Activated CD4-positive, alpha-beta T cell treated with anti-CD3 and anti-CD28 coated beads, Interleukin-2, amount 10 ng/mL, durations not matched to agents 24 days and 14 days (primary cell): ENCODE measurements around the gene DRG2. TPM values are rescaled to one million over a fixed set of nuclear protein-coding genes. Genes with fewer than 3 reads are reported as not detected.

Experiments
- DNase-seq: peaks from one replicate; pipeline ENCODE4 v3.0.0; 2022
- H3K27ac Mint-ChIP-seq: one replicate; pipeline ENCODE4 v1.8.0; 2022; ENCODE audit warnings: mild to moderate bottlenecking, mixed read lengths
- H3K27me3 Mint-ChIP-seq: one replicate; pipeline ENCODE4 v1.8.0; 2022; ENCODE audit warnings: mixed read lengths
- H3K36me3 Mint-ChIP-seq: one replicate; pipeline ENCODE4 v1.8.0; 2022; ENCODE audit warnings: low read depth, mild to moderate bottlenecking, mixed read lengths
- H3K4me1 Mint-ChIP-seq: one replicate; pipeline ENCODE4 v1.8.0; 2021; ENCODE audit warnings: mixed read lengths
- H3K4me3 Mint-ChIP-seq: one replicate; pipeline ENCODE4 v1.8.0; 2022; ENCODE audit warnings: mild to moderate bottlenecking, moderate library complexity, mixed read lengths
- H3K9me3 Mint-ChIP-seq: one replicate; pipeline ENCODE4 v1.8.0; 2021; ENCODE audit warnings: mixed read lengths
- intact Hi-C: fragments of 100-400 bp; cut with micrococcal nuclease; formaldehyde crosslinking; loops from one replicate; pipeline ENCODE4 v1.15.1; 2023
- total RNA-seq: library from RNA; stranded (reverse); gene quantifications from 2 replicates; pipeline ENCODE4 v1.2.3, GENCODE V29; 2022

The DRG2 gene
- total RNA-seq, 1 donor from 2014 or later, result 60.8 TPM

- Mint-ChIP-seq H3K27me3 (no peaks in the 10 kb centered on the region), H3K27ac (no peak overlapping the region), H3K4me3 (no peak overlapping the region), H3K4me1 (no peaks in the 10 kb centered on the region), H3K36me3 (no peaks in the 10 kb centered on the region), H3K9me3 (peaks cover 5% of the 10 kb centered on the region)
- intact Hi-C loops, result no loop called here
- no peak for DNase-seq
These were observed 27.8 kb downstream of the DRG2 start for GRCh38 chr17:18115517-18115916.

DNA sequence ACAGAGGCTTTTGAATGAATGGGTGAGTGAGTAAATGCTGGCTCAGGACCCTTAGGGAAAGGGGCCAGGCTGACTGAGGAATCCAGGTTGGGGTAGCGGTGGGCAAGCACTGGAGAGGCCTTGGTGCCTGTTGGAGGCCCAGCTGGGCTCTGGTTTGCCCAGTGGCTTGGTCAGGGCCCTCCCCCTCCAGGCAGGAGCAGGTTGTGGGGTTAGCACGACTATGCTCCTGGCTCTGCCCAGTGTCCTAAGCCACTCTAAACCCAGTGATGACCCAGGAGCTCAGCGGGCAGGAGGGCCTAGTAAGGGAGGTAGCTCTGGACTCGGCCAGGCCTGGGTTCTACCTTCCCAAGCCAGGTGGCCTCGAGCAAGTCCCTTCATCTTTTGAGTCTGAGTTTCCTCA is 28.3 kb downstream of the DRG2 start:
- Mint-ChIP-seq H3K27ac (no peak overlapping the region), H3K4me1 (no peaks in the 10 kb centered on the region), H3K36me3 (no peaks in the 10 kb centered on the region), H3K27me3 (no peaks in the 10 kb centered on the region), H3K4me3 (no peak overlapping the region), H3K9me3 (peaks cover 5% of the 10 kb centered on the region)
- no peak for DNase-seq
- intact Hi-C loops, result no loop called here

- DNase-seq, result no peak
- H3K4me1 Mint-ChIP-seq, result no peaks in the 10 kb centered on the region
- intact Hi-C loops, result no loop called here
- H3K27me3 Mint-ChIP-seq, result no peaks in the 10 kb centered on the region
- no peak overlapping the region for H3K27ac Mint-ChIP-seq
- H3K4me3 Mint-ChIP-seq, result no peak overlapping the region
- H3K36me3 Mint-ChIP-seq, result no peaks in the 10 kb centered on the region
- H3K9me3 Mint-ChIP-seq, result peaks cover 5% of the 10 kb centered on the region
These were observed 29.8 kb downstream of the DRG2 start for GRCh38 chr17:18117533-18117932.

DNA sequence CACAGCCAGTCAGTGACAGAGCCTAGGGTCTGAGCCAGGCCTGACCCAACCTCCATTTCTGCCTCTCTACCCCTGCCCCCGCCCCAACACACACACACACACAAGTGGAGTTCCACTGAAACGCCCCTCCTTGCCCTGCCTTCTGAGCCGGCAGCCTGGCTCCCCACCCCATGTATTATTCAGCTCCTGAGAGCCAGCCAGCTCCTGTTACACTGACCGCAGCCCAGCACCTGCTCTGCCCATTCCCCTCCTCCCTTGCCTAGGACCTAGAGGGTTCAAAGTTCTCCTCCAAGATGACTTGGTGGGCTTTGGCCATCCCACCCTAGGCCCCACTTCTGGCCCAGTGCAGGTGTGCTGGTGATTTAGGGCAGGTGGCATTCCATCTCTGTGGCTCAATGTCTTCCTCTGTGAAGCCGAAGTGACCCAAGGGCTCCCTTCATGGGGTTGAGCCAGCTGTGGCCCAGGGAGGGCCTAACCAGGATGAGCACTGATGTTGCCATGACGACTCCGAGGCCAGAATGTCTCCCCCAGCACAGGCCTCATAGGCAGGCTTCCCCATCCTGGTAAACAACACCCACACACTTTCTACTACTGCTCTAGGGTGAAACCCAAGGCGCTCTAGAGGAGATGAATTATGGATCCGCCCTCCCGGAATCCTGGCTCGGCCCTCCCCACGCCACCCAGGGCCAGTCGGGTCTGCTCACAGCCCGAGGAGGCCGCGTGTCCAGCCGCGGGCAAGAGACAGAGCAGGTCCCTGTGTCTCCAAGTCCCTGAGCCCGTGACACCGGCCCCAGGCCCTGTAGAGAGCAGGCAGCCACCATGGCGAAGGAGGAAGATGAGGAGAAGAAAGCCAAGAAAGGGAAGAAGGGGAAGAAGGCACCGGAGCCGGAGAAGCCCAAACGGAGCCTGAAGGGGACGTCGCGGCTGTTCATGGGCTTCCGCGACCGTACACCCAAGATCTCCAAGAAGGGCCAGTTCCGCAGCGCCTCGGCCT is 30.5 kb downstream of the DRG2 start:
- no peak for DNase-seq
- no peaks in the 10 kb centered on the region for H3K27me3 Mint-ChIP-seq
- H3K9me3 Mint-ChIP-seq, result peaks cover 5% of the 10 kb centered on the region
- no peak overlapping the region for H3K4me3 Mint-ChIP-seq
- intact Hi-C loops, result no loop called here
- no peak overlapping the region for H3K27ac Mint-ChIP-seq
- H3K36me3 Mint-ChIP-seq, result no peaks in the 10 kb centered on the region
- no peaks in the 10 kb centered on the region for H3K4me1 Mint-ChIP-seq

- Mint-ChIP-seq H3K36me3 (no peaks in the 10 kb centered on the region), H3K27ac (no peak overlapping the region), H3K4me3 (no peak overlapping the region), H3K4me1 (no peaks in the 10 kb centered on the region), H3K27me3 (no peaks in the 10 kb centered on the region), H3K9me3 (peaks cover 5% of the 10 kb centered on the region)
- no peak for DNase-seq
- intact Hi-C loops, result no loop called here
These were observed 31.5 kb downstream of the DRG2 start for GRCh38 chr17:18119166-18119745.

- intact Hi-C loops, result no loop called here
- Mint-ChIP-seq H3K9me3 (peaks cover 5% of the 10 kb centered on the region), H3K4me1 (no peaks in the 10 kb centered on the region), H3K4me3 (no peak overlapping the region), H3K27me3 (no peaks in the 10 kb centered on the region), H3K27ac (no peak overlapping the region), H3K36me3 (no peaks in the 10 kb centered on the region)
- DNase-seq, result no peak
These were observed 32.2 kb downstream of the DRG2 start for GRCh38 chr17:18119938-18120337.

- H3K4me3 Mint-ChIP-seq, result no peak overlapping the region
- peaks cover 5% of the 10 kb centered on the region for H3K9me3 Mint-ChIP-seq
These were observed 32.8 kb downstream of the DRG2 start for GRCh38 chr17:18120461-18121017.

GRCh38 chr17:18121144-18121910 is 33.6 kb downstream of the DRG2 start:
- Mint-ChIP-seq H3K36me3 (no peaks in the 10 kb centered on the region), H3K27ac (no peak overlapping the region), H3K9me3 (peaks cover 5% of the 10 kb centered on the region), H3K4me1 (no peaks in the 10 kb centered on the region), H3K4me3 (no peak overlapping the region), H3K27me3 (no peaks in the 10 kb centered on the region)
- intact Hi-C loops, result no loop called here
- no peak for DNase-seq

More at GRCh38 chr17:18120461-18121017, 32.8 kb downstream of the DRG2 start:
- Mint-ChIP-seq H3K27ac (no peak overlapping the region), H3K27me3 (no peaks in the 10 kb centered on the region), H3K36me3 (no peaks in the 10 kb centered on the region), H3K4me1 (no peaks in the 10 kb centered on the region)
- intact Hi-C loops, result no loop called here
- no peak for DNase-seq

DNA sequence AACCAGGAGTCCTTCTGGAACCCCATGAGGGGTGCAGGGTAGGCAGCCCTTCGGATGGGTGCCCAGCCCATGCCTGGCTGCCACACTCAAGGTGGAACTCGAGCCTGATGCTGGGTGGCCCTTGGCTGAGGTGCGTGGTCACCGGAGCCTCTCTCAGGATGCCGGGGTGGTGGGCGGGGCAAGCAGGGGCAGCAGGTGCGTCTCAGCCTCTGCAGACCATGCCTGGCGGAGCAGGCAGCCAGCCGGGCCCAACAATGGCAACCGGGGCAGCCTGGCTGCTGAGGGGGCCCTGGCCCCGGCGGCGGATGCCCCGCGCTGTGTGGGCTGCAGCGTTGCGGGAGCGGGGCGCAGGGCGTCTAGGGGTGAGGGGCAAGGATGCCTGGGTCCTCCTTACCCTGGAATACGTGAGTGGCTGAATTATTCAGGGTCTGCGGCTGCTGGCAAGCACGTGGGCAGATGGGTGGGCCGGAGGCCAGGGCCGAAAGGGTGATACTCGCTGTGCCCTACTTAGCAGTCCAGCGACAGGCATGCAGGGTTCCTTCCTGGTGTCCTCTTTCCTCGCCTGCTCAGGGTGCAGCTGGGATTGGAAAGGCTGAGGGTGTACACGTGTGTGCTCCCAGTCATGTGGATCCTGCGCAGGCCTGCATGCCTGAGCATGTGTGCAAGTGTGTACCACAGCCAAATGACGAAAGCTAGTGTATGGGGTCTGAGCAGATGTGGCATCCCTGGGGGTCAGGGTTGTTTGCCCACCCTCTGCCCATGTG is 35.4 kb downstream of the DRG2 start:
- Mint-ChIP-seq H3K27ac (no peak overlapping the region), H3K36me3 (no peaks in the 10 kb centered on the region), H3K9me3 (peaks cover 5% of the 10 kb centered on the region), H3K27me3 (no peaks in the 10 kb centered on the region), H3K4me3 (no peak overlapping the region), H3K4me1 (no peaks in the 10 kb centered on the region)
- no peak for DNase-seq
- intact Hi-C loops, result no loop called here

DNA sequence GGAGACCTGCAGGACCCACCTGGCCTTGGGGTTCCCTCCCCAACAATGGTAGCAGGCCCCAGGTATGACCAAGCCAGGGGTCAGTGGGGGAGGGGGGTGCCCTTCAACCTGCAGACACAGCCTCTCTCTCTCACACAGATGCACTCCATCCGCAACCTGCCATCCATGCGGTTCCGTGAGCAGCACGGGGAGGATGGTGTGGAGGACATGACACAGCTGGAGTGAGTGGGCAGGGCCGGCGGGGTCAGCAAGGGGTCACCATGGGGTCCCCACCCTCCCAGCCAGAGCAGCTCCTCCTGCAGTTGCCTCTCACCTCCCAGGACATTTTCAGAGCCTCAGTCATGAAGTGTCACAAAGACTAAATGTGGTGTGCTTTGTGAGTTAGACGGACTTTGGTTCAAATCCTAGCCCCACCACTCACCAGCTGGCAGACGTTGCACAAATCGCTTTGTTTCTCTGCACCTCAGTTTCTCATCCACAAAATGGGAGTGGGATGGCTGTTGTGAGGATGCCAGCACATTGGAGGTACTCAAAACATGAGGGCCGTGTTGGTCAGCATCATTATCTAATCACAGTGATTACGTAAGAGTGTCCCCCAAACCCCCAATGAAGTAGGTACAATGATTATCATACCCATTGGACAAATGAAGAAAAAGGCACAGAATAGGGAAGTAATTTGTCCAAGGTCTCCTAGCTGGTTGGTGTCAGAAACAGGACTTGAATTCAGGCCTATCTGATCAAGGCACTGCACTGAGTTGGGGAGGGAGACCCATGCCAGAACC is 36.8 kb downstream of the DRG2 start:
- peaks cover 3% of the 10 kb centered on the region for H3K9me3 Mint-ChIP-seq
- no peaks in the 10 kb centered on the region for H3K27me3 Mint-ChIP-seq
- no peaks in the 10 kb centered on the region for H3K36me3 Mint-ChIP-seq
- H3K4me3 Mint-ChIP-seq, result no peak overlapping the region
- DNase-seq, result no peak
- no peak overlapping the region for H3K27ac Mint-ChIP-seq
- intact Hi-C loops, result no loop called here
- H3K4me1 Mint-ChIP-seq, result no peaks in the 10 kb centered on the region

DNA sequence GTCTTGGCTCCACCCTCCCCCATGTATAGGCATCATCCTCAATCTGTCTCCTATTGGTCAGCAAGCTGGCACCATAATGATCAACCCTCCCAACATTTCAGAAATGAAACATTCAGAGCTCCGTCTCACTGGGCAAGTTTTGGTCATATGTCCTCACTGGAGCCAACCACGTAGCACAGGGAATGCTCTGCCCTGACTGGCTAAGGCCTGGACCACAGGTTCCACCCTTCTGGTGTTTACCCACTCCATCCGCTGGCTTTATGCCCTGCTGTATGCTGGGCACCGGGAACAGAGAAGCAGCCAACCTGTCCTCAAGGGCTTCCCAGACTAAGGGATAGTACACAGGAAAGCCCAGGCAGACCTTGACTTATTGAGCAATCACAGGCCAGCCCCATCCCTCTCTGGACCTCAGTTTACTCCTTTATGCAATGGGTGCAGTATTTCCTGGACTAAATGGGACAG is 41.3 kb downstream of the DRG2 start:
- H3K4me3 Mint-ChIP-seq, result no peak overlapping the region
- no peaks in the 10 kb centered on the region for H3K36me3 Mint-ChIP-seq
- intact Hi-C loops, result no loop called here
- no peaks in the 10 kb centered on the region for H3K4me1 Mint-ChIP-seq
- no peak for DNase-seq
- H3K27me3 Mint-ChIP-seq, result no peaks in the 10 kb centered on the region
- no peak overlapping the region for H3K27ac Mint-ChIP-seq
- no peaks in the 10 kb centered on the region for H3K9me3 Mint-ChIP-seq

GRCh38 chr17:18132711-18133110 is 45.0 kb downstream of the DRG2 start:
- Mint-ChIP-seq H3K4me1 (no peaks in the 10 kb centered on the region), H3K27me3 (no peaks in the 10 kb centered on the region), H3K36me3 (no peaks in the 10 kb centered on the region), H3K9me3 (no peaks in the 10 kb centered on the region), H3K4me3 (no peak overlapping the region), H3K27ac (no peak overlapping the region)
- intact Hi-C loops, result no loop called here
- no peak for DNase-seq
